Keratinocyte (primary cell): ENCODE measurements around the gene GHITM.
"Not testable (repeated sequence)": the region's sequence is repeated elsewhere in the genome, so short reads cannot be mapped to it uniquely, and the experiment has no call there.

Experiments used
- CTCF ChIP-seq, 3 experiments: IDR thresholded peaks in 1 of 3; conservative IDR thresholded peaks in 1 of 3; optimal IDR thresholded peaks in 1 of 3; 2 replicates in 2 of 3; 3 replicates in 1 of 3; pipeline versions ENCODE3 to v1.5.1; 2011; ENCODE audit warnings: low read length in 3 of 3, mild to moderate bottlenecking in 3 of 3, moderate library complexity in 2 of 3, control low read depth in 1 of 3, inconsistent platforms in 1 of 3; ENCODE audit not compliant: insufficient read depth in 2 of 3; ENCODE audit errors: extremely low read depth in 1 of 3
- EZH2 ChIP-seq: IDR thresholded peaks from one replicate; pipeline ENCODE4 v1.6.1; 2012; ENCODE audit warnings: inconsistent platforms, mild to moderate bottlenecking, low read length, moderate library complexity

DNA sequence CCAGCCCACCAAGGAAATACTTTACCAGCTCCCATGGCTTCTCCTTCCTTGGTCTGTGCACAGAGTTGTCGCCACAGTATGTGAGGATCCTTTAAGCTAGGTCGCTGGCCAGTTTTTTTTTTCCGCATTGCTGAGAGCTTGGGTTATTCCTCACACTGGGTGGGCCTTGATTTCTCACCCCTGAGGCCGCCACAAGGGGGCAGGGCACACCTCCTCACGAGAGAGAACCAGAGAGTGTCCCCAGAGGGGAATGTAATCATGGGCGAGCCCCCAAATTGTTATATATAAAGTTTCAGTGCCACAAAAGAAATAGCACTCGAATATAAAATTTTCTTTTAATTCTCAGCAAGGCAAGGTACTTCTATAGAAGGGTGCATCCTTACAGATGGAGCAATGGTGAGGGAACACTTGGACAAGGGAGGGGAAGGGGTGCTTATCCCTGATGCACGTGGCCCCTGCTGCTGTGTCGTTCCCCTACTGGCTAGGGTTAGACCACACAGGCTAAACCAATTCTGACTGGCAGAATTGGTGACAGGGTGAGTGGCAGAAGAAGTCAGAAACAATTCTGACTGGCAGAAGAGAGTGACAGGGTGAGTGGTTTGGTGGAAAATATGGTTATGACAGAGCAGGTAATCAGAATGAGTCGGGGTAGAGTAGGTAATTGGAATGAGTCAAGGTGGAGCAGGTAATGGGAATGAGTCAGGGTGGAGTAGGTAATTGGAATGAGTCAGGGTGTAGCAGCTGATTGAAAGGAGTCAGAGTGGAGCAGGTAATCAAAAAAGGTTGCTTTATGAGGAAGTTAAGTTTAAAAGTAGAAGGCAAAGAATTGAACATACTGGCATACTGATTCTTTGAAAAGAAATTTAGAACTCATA, 13.2 kb upstream of the GHITM start:
- TF ChIP-seq CTCF (optimal IDR thresholded peaks at IDR 0.05 in 1 of 3, IDR thresholded peaks at IDR 0.05 in 1 of 3, conservative IDR thresholded peaks at IDR 0.05 in 1 of 3; ENCODE audit: extremely low read depth in 1 of 3, insufficient read depth in 2 of 3, low read length in 3 of 3); EZH2: not testable (repeated sequence)
